Activated CD8-positive, alpha-beta T cell treated with anti-CD3 and anti-CD28 coated beads for 36 hours (primary cell): Measurements from ENCODE around the gene GLP1R. TPM values are rescaled to one million over a fixed set of nuclear protein-coding genes. Genes with fewer than 3 reads are reported as not detected.

ENCODE experiments used
- ATAC-seq: fragments of 200-7000 bp; cut with Tn5 transposase; one replicate; pipeline ENCODE4 v1.10.0; 2021; ENCODE audit warnings: mild to moderate bottlenecking, moderate library complexity
- CTCF ChIA-PET: fragments of 350-600 bp; sonication (Branson Sonifier 250); formaldehyde crosslinking; loops from one replicate; lab custom pipeline; 2021; ENCODE audit warnings: antibody characterized with exemption; lab: Charles Lee
- POLR2A ChIA-PET: fragments of 350-600 bp; sonication (Branson Sonifier 250); formaldehyde crosslinking; loops from one replicate; lab custom pipeline; 2021; ENCODE audit warnings: antibody characterized with exemption; lab: Charles Lee
- DNase-seq: peaks from one replicate; pipeline ENCODE4 v3.0.0-alpha.2; 2020
- H3K27ac Mint-ChIP-seq: one replicate; pipeline ENCODE4 v1.8.0; 2021; ENCODE audit warnings: mild to moderate bottlenecking, mixed read lengths
- H3K27me3 Mint-ChIP-seq: one replicate; pipeline ENCODE4 v1.8.0; 2021; ENCODE audit warnings: mixed read lengths
- H3K36me3 Mint-ChIP-seq: one replicate; pipeline ENCODE4 v1.8.0; 2021; ENCODE audit warnings: low read depth, mixed read lengths
- H3K4me1 Mint-ChIP-seq: one replicate; pipeline ENCODE4 v1.8.0; 2021; ENCODE audit warnings: low read depth, mixed read lengths
- H3K4me3 Mint-ChIP-seq: one replicate; pipeline ENCODE4 v1.8.0; 2021; ENCODE audit warnings: mild to moderate bottlenecking, moderate library complexity, mixed read lengths
- H3K9me3 Mint-ChIP-seq: one replicate; pipeline ENCODE4 v1.8.0; 2021; ENCODE audit warnings: mixed read lengths
- CTCF ChIP-seq: fragments of 200-600 bp; IDR thresholded peaks from one replicate; pipeline ENCODE4 v1.8.0; 2022; ENCODE audit warnings: antibody characterized with exemption, mild to moderate bottlenecking
- intact Hi-C: fragments of 100-400 bp; cut with micrococcal nuclease; formaldehyde crosslinking; loops from one replicate; pipeline ENCODE4 v1.10.0; 2022
- total RNA-seq, 2 experiments: library from RNA; stranded (reverse); gene quantifications; one replicate each; pipeline ENCODE4 v1.2.3, GENCODE V29; 2021

GLP1R gene
- total RNA-seq, 2 experiments from 2014 or later: 0.81 to 1.1 TPM

- ChIA-PET POLR2A (interaction anchor here (0.5 to 1.1 kb wide), 2 partner anchors 10 to 58 kb away, joined by 3 to 5 read pairs; no protein-coding TSS in a partner anchor), CTCF (interaction anchor here (0.9 to 2.4 kb wide), 14 partner anchors 9 to 231 kb away, joined by 3 to 10 read pairs (median 4); no protein-coding TSS in a partner anchor)
- intact Hi-C loops: no loop called here
- no peaks in the 10 kb centered on the region for H3K27me3 Mint-ChIP-seq
- H3K36me3 Mint-ChIP-seq: peaks cover 38% of the 10 kb centered on the region
- peak; percentile 36 for TF ChIP-seq CTCF
- H3K9me3 Mint-ChIP-seq: no peaks in the 10 kb centered on the region
- H3K4me3 Mint-ChIP-seq: no peak overlapping the region
- DNase-seq (peak; percentile 44), ATAC-seq (peak; percentile 37)
- no peak overlapping the region for H3K27ac Mint-ChIP-seq
- peaks cover 36% of the 10 kb centered on the region for H3K4me1 Mint-ChIP-seq
Measured at GRCh38 chr6:39102071-39102820, 53.7 kb downstream of the GLP1R start.

DNA sequence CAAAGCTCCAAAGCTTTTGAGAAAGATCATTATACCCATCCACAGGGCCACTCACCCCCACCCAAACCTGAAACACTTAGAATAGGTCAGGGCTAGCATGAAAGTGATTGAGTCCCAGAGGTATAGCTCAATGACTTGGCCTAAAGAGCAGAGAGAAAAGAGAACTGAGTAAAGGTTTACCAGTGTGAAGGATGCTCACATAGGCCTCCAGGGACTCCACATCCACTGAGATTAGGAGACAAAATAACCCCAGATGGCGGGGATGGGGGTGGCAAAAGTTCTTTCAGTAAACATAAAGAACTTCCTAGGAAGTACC lies 54.2 kb downstream of the GLP1R start:
- no peaks in the 10 kb centered on the region for H3K27me3 Mint-ChIP-seq
- intact Hi-C loops: no loop called here
- ChIA-PET POLR2A (interaction anchor here (1.1 kb wide), 1 partner anchor 9 kb away, joined by 5 read pairs; no protein-coding TSS in a partner anchor), CTCF (interaction anchor here (1.0 to 2.4 kb wide), 12 partner anchors 9 to 232 kb away, joined by 3 to 10 read pairs (median 4); no protein-coding TSS in a partner anchor)
- ATAC-seq (peak; percentile 38), DNase-seq (no peak)
- H3K27ac Mint-ChIP-seq: peak overlapping the region; percentile 43
- peaks cover 40% of the 10 kb centered on the region for H3K4me1 Mint-ChIP-seq
- peaks cover 43% of the 10 kb centered on the region for H3K36me3 Mint-ChIP-seq
- no peak overlapping the region for H3K4me3 Mint-ChIP-seq
- no peaks in the 10 kb centered on the region for H3K9me3 Mint-ChIP-seq
- no peak for TF ChIP-seq CTCF

- TF ChIP-seq CTCF: no peak
- H3K9me3 Mint-ChIP-seq: no peaks in the 10 kb centered on the region
- intact Hi-C loops: no loop called here
- H3K36me3 Mint-ChIP-seq: peaks cover 54% of the 10 kb centered on the region
- ATAC-seq: no peak
- H3K4me1 Mint-ChIP-seq: peaks cover 47% of the 10 kb centered on the region
- ChIA-PET POLR2A (interaction anchor here (0.7 kb wide), 1 partner anchor 124 kb away, joined by 4 read pairs; no protein-coding TSS in a partner anchor), CTCF (no interaction called here)
- H3K27ac Mint-ChIP-seq: no peak overlapping the region
- DNase-seq: no peak
- H3K27me3 Mint-ChIP-seq: no peaks in the 10 kb centered on the region
- H3K4me3 Mint-ChIP-seq: no peak overlapping the region
Measured at GRCh38 chr6:39104528-39104927, 55.9 kb downstream of the GLP1R start.

GRCh38 chr6:39107034-39107433 lies 58.5 kb downstream of the GLP1R start:
- Mint-ChIP-seq H3K4me3 (no peak overlapping the region), H3K9me3 (no peaks in the 10 kb centered on the region), H3K4me1 (peaks cover 56% of the 10 kb centered on the region), H3K27me3 (no peaks in the 10 kb centered on the region), H3K27ac (peak overlapping the region; percentile 60), H3K36me3 (peaks cover 64% of the 10 kb centered on the region)
- ChIA-PET CTCF (no interaction called here), POLR2A (no interaction called here)
- intact Hi-C loops: no loop called here
- DNase-seq: no peak
- TF ChIP-seq CTCF: no peak
- ATAC-seq: no peak

GRCh38 chr6:39107641-39108040 lies 59.1 kb downstream of the GLP1R start:
- H3K4me1 Mint-ChIP-seq: peaks cover 56% of the 10 kb centered on the region
- intact Hi-C loops: no loop called here
- H3K9me3 Mint-ChIP-seq: no peaks in the 10 kb centered on the region
- no peaks in the 10 kb centered on the region for H3K27me3 Mint-ChIP-seq
- ChIA-PET CTCF (interaction anchor here (1.0 kb wide), 1 partner anchor 195 kb away, joined by 3 read pairs; no protein-coding TSS in a partner anchor), POLR2A (no interaction called here)
- no peak overlapping the region for H3K27ac Mint-ChIP-seq
- DNase-seq (no peak), ATAC-seq (no peak)
- no peak overlapping the region for H3K4me3 Mint-ChIP-seq
- TF ChIP-seq CTCF: no peak
- peaks cover 67% of the 10 kb centered on the region for H3K36me3 Mint-ChIP-seq
